ENCODE data around the gene WHRN. TPM values are rescaled to one million over a fixed set of nuclear protein-coding genes. Genes with fewer than 3 reads are reported as not detected.
A peak's percentile ranks its signal among the peaks of the same experiment; 100 is the strongest.

Gene WHRN
- total and polyA plus RNA-seq, 9 of the 15 experiments (the other 6 are each of a cell fraction or from before 2014, with no cell fraction given): 0.31 to 14.1 (median 3.0) TPM

DNA sequence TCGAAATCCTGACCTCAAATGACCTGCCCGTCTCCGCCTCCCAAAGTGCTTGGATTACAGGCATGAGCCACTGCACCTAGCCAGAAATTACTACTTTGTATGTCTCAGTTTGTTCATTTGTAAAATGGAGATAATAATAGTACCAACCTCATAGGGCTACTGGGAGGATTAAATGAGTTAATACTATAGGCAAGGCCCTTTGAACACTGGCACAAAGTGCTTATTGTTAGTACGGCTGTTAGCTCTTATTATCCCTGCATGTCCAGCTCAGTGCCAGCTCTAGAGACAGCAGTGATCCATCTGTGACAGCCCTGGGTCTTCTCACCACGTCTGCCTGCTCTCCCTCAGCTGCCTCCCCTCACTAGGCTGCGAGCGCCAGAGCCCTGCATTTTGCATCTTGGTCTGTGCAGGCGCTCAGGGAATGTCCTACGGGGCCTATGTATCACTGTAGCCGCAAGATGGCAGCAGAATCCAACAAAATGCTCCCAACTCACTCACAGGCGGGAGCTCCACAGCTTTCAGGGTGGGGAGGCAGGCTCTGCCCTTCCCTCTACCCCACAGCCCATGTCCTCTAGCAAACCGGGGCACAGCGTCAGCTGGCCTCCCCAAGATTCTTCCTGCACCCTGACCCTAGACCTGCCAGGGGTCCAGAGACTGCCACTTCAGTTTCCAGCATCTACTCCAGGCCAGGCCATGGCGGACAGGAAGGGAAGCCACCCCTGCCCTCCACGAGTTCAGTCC is 99.8 kb downstream of the WHRN start (continued):
- TF ChIP-seq, protein P1, sequence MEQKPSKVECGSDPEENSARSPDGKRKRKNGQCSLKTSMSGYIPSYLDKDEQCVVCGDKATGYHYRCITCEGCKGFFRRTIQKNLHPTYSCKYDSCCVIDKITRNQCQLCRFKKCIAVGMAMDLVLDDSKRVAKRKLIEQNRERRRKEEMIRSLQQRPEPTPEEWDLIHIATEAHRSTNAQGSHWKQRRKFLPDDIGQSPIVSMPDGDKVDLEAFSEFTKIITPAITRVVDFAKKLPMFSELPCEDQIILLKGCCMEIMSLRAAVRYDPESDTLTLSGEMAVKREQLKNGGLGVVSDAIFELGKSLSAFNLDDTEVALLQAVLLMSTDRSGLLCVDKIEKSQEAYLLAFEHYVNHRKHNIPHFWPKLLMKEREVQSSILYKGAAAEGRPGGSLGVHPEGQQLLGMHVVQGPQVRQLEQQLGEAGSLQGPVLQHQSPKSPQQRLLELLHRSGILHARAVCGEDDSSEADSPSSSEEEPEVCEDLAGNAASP (IDR thresholded peaks at IDR 0.05): 0 out of 2 replicates have a peak, but pooled peaks have one; percentile 33
- TF ChIP-seq TEAD1 (CRISPR knock-in tag; IDR thresholded peaks at IDR 0.05) (0 out of 4 replicates have a peak, but pooled peaks of 1 of the 2 experiments have one; percentile 17), SMC3 (conservative IDR thresholded peaks at IDR 0.05; ENCODE audit: insufficient read depth, low read depth, low read length) (peak; percentile 81), TEAD4 (IDR thresholded peaks at IDR 0.05; ENCODE audit: low read length) (peak; percentile 24; the same call in 1 of the 2 replicates), TEAD4 (CRISPR knock-in tag; IDR thresholded peaks at IDR 0.05; ENCODE audit: borderline replicate concordance) (no peak), PPARD (CRISPR knock-in tag; IDR thresholded peaks at IDR 0.05) (no peak), STAT5A (IDR thresholded peaks at IDR 0.05; ENCODE audit: borderline replicate concordance, low read length) (no peak), ZSCAN29 (IDR thresholded peaks at IDR 0.05) (no peak), YY1 (IDR thresholded peaks at IDR 0.05; ENCODE audit: borderline replicate concordance in 1 of 3, control insufficient read depth in 1 of 3, extremely low read depth in 1 of 3, insufficient read depth in 3 of 3, insufficient read length in 1 of 3, insufficient replicate concordance in 2 of 3, low read depth in 1 of 3, low read length in 2 of 3) (peak in 1 of 3 experiments; percentile 17)
- TF ChIP-seq, protein P2, sequence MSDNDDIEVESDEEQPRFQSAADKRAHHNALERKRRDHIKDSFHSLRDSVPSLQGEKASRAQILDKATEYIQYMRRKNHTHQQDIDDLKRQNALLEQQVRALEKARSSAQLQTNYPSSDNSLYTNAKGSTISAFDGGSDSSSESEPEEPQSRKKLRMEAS (CRISPR knock-in tag; IDR thresholded peaks at IDR 0.05): 0 out of 2 replicates have a peak, but pooled peaks have one; percentile 23
- TF ChIP-seq, protein P3, sequence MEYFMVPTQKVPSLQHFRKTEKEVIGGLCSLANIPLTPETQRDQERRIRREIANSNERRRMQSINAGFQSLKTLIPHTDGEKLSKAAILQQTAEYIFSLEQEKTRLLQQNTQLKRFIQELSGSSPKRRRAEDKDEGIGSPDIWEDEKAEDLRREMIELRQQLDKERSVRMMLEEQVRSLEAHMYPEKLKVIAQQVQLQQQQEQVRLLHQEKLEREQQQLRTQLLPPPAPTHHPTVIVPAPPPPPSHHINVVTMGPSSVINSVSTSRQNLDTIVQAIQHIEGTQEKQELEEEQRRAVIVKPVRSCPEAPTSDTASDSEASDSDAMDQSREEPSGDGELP (CRISPR knock-in tag; IDR thresholded peaks at IDR 0.05; ENCODE audit: borderline replicate concordance): peak; percentile 30; the same call in 1 of the 2 replicates
- TF ChIP-seq, protein P4, sequence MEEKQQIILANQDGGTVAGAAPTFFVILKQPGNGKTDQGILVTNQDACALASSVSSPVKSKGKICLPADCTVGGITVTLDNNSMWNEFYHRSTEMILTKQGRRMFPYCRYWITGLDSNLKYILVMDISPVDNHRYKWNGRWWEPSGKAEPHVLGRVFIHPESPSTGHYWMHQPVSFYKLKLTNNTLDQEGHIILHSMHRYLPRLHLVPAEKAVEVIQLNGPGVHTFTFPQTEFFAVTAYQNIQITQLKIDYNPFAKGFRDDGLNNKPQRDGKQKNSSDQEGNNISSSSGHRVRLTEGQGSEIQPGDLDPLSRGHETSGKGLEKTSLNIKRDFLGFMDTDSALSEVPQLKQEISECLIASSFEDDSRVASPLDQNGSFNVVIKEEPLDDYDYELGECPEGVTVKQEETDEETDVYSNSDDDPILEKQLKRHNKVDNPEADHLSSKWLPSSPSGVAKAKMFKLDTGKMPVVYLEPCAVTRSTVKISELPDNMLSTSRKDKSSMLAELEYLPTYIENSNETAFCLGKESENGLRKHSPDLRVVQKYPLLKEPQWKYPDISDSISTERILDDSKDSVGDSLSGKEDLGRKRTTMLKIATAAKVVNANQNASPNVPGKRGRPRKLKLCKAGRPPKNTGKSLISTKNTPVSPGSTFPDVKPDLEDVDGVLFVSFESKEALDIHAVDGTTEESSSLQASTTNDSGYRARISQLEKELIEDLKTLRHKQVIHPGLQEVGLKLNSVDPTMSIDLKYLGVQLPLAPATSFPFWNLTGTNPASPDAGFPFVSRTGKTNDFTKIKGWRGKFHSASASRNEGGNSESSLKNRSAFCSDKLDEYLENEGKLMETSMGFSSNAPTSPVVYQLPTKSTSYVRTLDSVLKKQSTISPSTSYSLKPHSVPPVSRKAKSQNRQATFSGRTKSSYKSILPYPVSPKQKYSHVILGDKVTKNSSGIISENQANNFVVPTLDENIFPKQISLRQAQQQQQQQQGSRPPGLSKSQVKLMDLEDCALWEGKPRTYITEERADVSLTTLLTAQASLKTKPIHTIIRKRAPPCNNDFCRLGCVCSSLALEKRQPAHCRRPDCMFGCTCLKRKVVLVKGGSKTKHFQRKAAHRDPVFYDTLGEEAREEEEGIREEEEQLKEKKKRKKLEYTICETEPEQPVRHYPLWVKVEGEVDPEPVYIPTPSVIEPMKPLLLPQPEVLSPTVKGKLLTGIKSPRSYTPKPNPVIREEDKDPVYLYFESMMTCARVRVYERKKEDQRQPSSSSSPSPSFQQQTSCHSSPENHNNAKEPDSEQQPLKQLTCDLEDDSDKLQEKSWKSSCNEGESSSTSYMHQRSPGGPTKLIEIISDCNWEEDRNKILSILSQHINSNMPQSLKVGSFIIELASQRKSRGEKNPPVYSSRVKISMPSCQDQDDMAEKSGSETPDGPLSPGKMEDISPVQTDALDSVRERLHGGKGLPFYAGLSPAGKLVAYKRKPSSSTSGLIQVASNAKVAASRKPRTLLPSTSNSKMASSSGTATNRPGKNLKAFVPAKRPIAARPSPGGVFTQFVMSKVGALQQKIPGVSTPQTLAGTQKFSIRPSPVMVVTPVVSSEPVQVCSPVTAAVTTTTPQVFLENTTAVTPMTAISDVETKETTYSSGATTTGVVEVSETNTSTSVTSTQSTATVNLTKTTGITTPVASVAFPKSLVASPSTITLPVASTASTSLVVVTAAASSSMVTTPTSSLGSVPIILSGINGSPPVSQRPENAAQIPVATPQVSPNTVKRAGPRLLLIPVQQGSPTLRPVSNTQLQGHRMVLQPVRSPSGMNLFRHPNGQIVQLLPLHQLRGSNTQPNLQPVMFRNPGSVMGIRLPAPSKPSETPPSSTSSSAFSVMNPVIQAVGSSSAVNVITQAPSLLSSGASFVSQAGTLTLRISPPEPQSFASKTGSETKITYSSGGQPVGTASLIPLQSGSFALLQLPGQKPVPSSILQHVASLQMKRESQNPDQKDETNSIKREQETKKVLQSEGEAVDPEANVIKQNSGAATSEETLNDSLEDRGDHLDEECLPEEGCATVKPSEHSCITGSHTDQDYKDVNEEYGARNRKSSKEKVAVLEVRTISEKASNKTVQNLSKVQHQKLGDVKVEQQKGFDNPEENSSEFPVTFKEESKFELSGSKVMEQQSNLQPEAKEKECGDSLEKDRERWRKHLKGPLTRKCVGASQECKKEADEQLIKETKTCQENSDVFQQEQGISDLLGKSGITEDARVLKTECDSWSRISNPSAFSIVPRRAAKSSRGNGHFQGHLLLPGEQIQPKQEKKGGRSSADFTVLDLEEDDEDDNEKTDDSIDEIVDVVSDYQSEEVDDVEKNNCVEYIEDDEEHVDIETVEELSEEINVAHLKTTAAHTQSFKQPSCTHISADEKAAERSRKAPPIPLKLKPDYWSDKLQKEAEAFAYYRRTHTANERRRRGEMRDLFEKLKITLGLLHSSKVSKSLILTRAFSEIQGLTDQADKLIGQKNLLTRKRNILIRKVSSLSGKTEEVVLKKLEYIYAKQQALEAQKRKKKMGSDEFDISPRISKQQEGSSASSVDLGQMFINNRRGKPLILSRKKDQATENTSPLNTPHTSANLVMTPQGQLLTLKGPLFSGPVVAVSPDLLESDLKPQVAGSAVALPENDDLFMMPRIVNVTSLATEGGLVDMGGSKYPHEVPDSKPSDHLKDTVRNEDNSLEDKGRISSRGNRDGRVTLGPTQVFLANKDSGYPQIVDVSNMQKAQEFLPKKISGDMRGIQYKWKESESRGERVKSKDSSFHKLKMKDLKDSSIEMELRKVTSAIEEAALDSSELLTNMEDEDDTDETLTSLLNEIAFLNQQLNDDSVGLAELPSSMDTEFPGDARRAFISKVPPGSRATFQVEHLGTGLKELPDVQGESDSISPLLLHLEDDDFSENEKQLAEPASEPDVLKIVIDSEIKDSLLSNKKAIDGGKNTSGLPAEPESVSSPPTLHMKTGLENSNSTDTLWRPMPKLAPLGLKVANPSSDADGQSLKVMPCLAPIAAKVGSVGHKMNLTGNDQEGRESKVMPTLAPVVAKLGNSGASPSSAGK (IDR thresholded peaks at IDR 0.05): no peak

All from K562 (cell line).